Esophagus squamous epithelium (tissue), 5 donors: ENCODE data around the gene RCOR1. TPM values are rescaled to one million over a fixed set of nuclear protein-coding genes. Genes with fewer than 3 reads are reported as not detected.

Experiments
- DNase-seq: peaks from one replicate; lab custom pipeline; 2025; lab: John Stamatoyannopoulos, UW
- H3K27ac ChIP-seq, 4 donors: fragments of 200-600 bp; sonication (generic); one replicate each; pipeline ENCODE4 v1.5.1; 2016 to 2019; ENCODE audit warnings: mild to moderate bottlenecking in 1 of 4
- H3K27me3 ChIP-seq, 4 donors: fragments of 200-600 bp; sonication (generic); 1 replicate in 3 of 4; 2 replicates in 1 of 4; pipeline versions ENCODE4 v1.5.1 to v1.6.0; 2017 to 2021; ENCODE audit warnings: antibody characterized with exemption in 1 of 4
- H3K36me3 ChIP-seq, 3 donors: fragments of 200-600 bp; sonication (generic); one replicate each; pipeline ENCODE4 v1.5.1; 2016 to 2019
- H3K4me1 ChIP-seq, 3 donors: fragments of 200-600 bp; sonication (generic); one replicate each; pipeline ENCODE4 v1.5.1; 2017 to 2019
- H3K4me3 ChIP-seq, 4 donors: fragments of 200-600 bp; sonication (generic); 1 replicate in 3 of 4; 2 replicates in 1 of 4; pipeline ENCODE4 v1.5.1; 2016 to 2019; ENCODE audit warnings: mild to moderate bottlenecking in 2 of 4, moderate library complexity in 1 of 4
- H3K9me3 ChIP-seq, 3 donors: fragments of 200-600 bp; sonication (generic); one replicate each; pipeline ENCODE4 v1.5.1; 2016 to 2019
- CTCF ChIP-seq, 6 experiments: fragments of 450-650 bp in 4 of 6; fragments of 200-600 bp in 2 of 6; sonication (generic) in 2 of 6; IDR thresholded peaks; one replicate each; pipeline ENCODE4 v1.5.1; 2016 to 2019; ENCODE audit warnings: antibody characterized with exemption in 6 of 6, mild to moderate bottlenecking in 4 of 6, moderate library complexity in 4 of 6
- POLR2A ChIP-seq, 4 donors: fragments of 450-650 bp; IDR thresholded peaks; one replicate each; pipeline ENCODE4 v1.6.1; 2017; ENCODE audit warnings: antibody characterized with exemption in 4 of 4, mild to moderate bottlenecking in 4 of 4, moderate library complexity in 3 of 4
- WGBS, 2 donors: methylation state at CpG; one replicate each; pipeline ENCODE4 v1.1.5; 2018; 5-methylcytosine and 5-hydroxymethylcytosine counted together
- intact Hi-C: fragments of 100-400 bp; cut with DNase I; formaldehyde crosslinking; loops from one replicate; pipeline ENCODE4 v1.15.0; 2022
- total RNA-seq, 4 donors: library from RNA; depleted of rRNA; stranded (reverse); fragments of >200 nt; gene quantifications; one replicate each; pipeline ENCODE4 v1.1.0, GENCODE V29; 2016
- donor health status: DM: yes; HTN: yes; CAD: no.

RCOR1 gene
- total RNA-seq, 4 donors from 2014 or later = 25.6 to 56.9 (median 35.2) TPM

- H3K9me3 ChIP-seq = no peaks in the 10 kb centered on the region
These were observed 69.2 kb downstream of the RCOR1 start for GRCh38 chr14:102661614-102662013.

GRCh38 chr14:102662636-102663430 lies 70.4 kb downstream of the RCOR1 start:
- intact Hi-C loops = no loop called here
- Histone ChIP-seq H3K27ac (no peak overlapping the region), H3K4me1 (peaks cover 0 to 49% (median 7%) of the 10 kb centered on the region in 3 donors), H3K4me3 (no peak overlapping the region), H3K27me3 (no peaks in the 10 kb centered on the region), H3K36me3 (no peaks in the 10 kb centered on the region), H3K9me3 (no peaks in the 10 kb centered on the region)
- TF ChIP-seq CTCF (IDR thresholded peaks at IDR 0.05) = no peak
- no peak for TF ChIP-seq POLR2A (IDR thresholded peaks at IDR 0.05)
- 70 to 74% methylated on average over 7 of the region's 7 CpGs for WGBS, 2 donors
- no peak for DNase-seq

More at GRCh38 chr14:102661614-102662013, 69.2 kb downstream of the RCOR1 start:
- H3K36me3 ChIP-seq = no peaks in the 10 kb centered on the region
- intact Hi-C loops = no loop called here
- no peaks in the 10 kb centered on the region for H3K27me3 ChIP-seq
- peaks cover 0 to 53% (median 7%) of the 10 kb centered on the region in 3 donors for H3K4me1 ChIP-seq
- no peak for DNase-seq
- no peak overlapping the region for H3K4me3 ChIP-seq
- 84 to 97% methylated on average over 4 of the region's 4 CpGs for WGBS, 2 donors
- H3K27ac ChIP-seq = no peak overlapping the region
- TF ChIP-seq CTCF (IDR thresholded peaks at IDR 0.05) = no peak
- no peak for TF ChIP-seq POLR2A (IDR thresholded peaks at IDR 0.05)

GRCh38 chr14:102663440-102663839 lies 71.0 kb downstream of the RCOR1 start:
- no peaks in the 10 kb centered on the region for H3K36me3 ChIP-seq
- H3K27me3 ChIP-seq = no peaks in the 10 kb centered on the region
- intact Hi-C loops = no loop called here
- peaks cover 0 to 43% (median 7%) of the 10 kb centered on the region in 3 donors for H3K4me1 ChIP-seq
- no peak for TF ChIP-seq POLR2A (IDR thresholded peaks at IDR 0.05)
- no peak for TF ChIP-seq CTCF (IDR thresholded peaks at IDR 0.05)
- no peaks in the 10 kb centered on the region for H3K9me3 ChIP-seq
- DNase-seq = no peak
- WGBS, 2 donors = 83 to 93% methylated on average over 3 of the region's 3 CpGs
- H3K4me3 ChIP-seq = no peak overlapping the region
- no peak overlapping the region for H3K27ac ChIP-seq

GRCh38 chr14:102665621-102666020 lies 73.2 kb downstream of the RCOR1 start:
- Histone ChIP-seq H3K36me3 (no peaks in the 10 kb centered on the region), H3K27me3 (no peaks in the 10 kb centered on the region), H3K4me1 (peaks cover 0 to 29% (median 2%) of the 10 kb centered on the region in 3 donors), H3K9me3 (no peaks in the 10 kb centered on the region), H3K4me3 (no peak overlapping the region), H3K27ac (no peak overlapping the region)
- intact Hi-C loops = no loop called here
- 93 to 100% methylated on average over 2 of the region's 2 CpGs for WGBS, 2 donors
- no peak for DNase-seq
- TF ChIP-seq CTCF (IDR thresholded peaks at IDR 0.05) = no peak
- TF ChIP-seq POLR2A (IDR thresholded peaks at IDR 0.05) = no peak

- intact Hi-C loops = no loop called here
- Histone ChIP-seq H3K27me3 (no peaks in the 10 kb centered on the region), H3K36me3 (no peaks in the 10 kb centered on the region), H3K27ac (no peak overlapping the region), H3K9me3 (no peaks in the 10 kb centered on the region), H3K4me3 (no peak overlapping the region), H3K4me1 (peaks cover 0 to 29% (median 2%) of the 10 kb centered on the region in 3 donors)
- WGBS, 2 donors = 84 to 86% methylated on average over 4 to 5 of the region's 5 CpGs
- no peak for DNase-seq
- TF ChIP-seq CTCF (IDR thresholded peaks at IDR 0.05) (no peak), POLR2A (IDR thresholded peaks at IDR 0.05) (no peak)
These were observed 74.2 kb downstream of the RCOR1 start for GRCh38 chr14:102666635-102667034.
